MCF 10A (cell line): ENCODE data around the gene TFG. TPM values are rescaled to one million over a fixed set of nuclear protein-coding genes. Genes with fewer than 3 reads are reported as not detected.

Experiments used
- BruUV-seq: library from RNA; stranded (reverse); fragments of 400-500 nt; replicated peaks from 2 replicates; lab custom pipeline; 2021; lab: Mats Ljungman, UMichigan
- CTCF ChIA-PET: fragments of 300-600 bp; sonication (Branson Sonifier 250); formaldehyde crosslinking; extraction: SDS; loops from one replicate; lab custom pipeline; 2021; ENCODE audit warnings: antibody characterized with exemption, inconsistent platforms; lab: Yijun Ruan, JAX
- POLR2A ChIA-PET: fragments of 300-600, 350-650 bp; sonication (Branson Sonifier 250); formaldehyde crosslinking; extraction: SDS; loops from one replicate; lab custom pipeline; 2020; ENCODE audit warnings: antibody characterized with exemption, inconsistent platforms; lab: Yijun Ruan, JAX
- DNase-seq: peaks from one replicate; pipeline ENCODE4 v3.0.0-alpha.2; 2018; ENCODE audit not compliant: unreplicated experiment
- H3K27ac Mint-ChIP-seq: one replicate; pipeline ENCODE4 v1.8.0; 2022; ENCODE audit warnings: mild to moderate bottlenecking, low read depth, mixed read lengths; ENCODE audit not compliant: unreplicated experiment
- H3K27me3 Mint-ChIP-seq: one replicate; pipeline ENCODE4 v1.8.0; 2022; ENCODE audit warnings: mixed read lengths; ENCODE audit not compliant: insufficient read depth, unreplicated experiment
- H3K36me3 Mint-ChIP-seq: one replicate; pipeline ENCODE4 v1.8.0; 2022; ENCODE audit warnings: mild to moderate bottlenecking, moderate library complexity, mixed read lengths; ENCODE audit not compliant: insufficient read depth, unreplicated experiment
- H3K4me1 Mint-ChIP-seq: one replicate; pipeline ENCODE4 v1.8.0; 2022; ENCODE audit warnings: mixed read lengths; ENCODE audit not compliant: insufficient read depth, unreplicated experiment
- H3K4me3 Mint-ChIP-seq: one replicate; pipeline ENCODE4 v1.8.0; 2022; ENCODE audit warnings: mild to moderate bottlenecking, moderate library complexity, mixed read lengths; ENCODE audit not compliant: unreplicated experiment
- H3K9me3 Mint-ChIP-seq: one replicate; pipeline ENCODE4 v1.8.0; 2022; ENCODE audit warnings: mixed read lengths; ENCODE audit not compliant: unreplicated experiment
- intact Hi-C: fragments of 100-400 bp; cut with micrococcal nuclease; formaldehyde crosslinking; loops from 2 replicates; pipeline ENCODE4 v1.14.1; 2022
- total RNA-seq: library from RNA; stranded (reverse); gene quantifications from 2 replicates; pipeline ENCODE4 v1.2.3, GENCODE V29; 2022
- TF ChIP-seq, protein P1 (sequence below): fragments of 200-600 bp; IDR thresholded peaks from one replicate; pipeline ENCODE4 v1.8.0; 2022; ENCODE audit warnings: antibody characterized with exemption, mild to moderate bottlenecking; ENCODE audit not compliant: unreplicated experiment

Gene TFG
- total RNA-seq, 1 experiment from 2014 or later = 168 TPM

DNA sequence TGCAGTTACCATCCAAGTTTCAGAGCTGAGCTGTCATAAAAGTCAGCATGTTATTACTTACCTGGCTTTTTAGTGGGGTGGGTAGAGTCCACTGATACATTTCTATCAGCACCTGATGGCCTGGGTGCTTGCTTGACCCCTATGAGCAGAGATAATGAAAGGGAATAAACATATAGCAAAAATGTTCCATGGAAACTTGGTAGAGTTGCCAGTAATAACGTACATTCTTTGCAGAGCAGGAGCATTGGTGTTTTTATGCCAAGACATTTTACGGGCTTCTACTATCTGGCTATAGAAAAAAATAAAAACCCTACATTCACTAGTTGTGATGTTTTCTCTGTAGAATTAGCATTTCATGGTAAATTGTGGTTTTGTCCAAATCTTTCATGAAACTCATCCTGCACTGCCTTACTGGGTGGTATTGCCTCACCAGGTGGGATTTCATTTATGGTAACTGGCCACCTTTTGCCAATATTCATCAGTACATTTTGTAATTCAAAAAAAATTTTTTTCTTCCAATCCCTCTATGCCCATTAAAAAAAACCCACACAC is 70.9 kb downstream of the TFG start:
- POLR2A ChIA-PET = no interaction called here
- intact Hi-C loops = no loop called here
- TF ChIP-seq, protein P1, sequence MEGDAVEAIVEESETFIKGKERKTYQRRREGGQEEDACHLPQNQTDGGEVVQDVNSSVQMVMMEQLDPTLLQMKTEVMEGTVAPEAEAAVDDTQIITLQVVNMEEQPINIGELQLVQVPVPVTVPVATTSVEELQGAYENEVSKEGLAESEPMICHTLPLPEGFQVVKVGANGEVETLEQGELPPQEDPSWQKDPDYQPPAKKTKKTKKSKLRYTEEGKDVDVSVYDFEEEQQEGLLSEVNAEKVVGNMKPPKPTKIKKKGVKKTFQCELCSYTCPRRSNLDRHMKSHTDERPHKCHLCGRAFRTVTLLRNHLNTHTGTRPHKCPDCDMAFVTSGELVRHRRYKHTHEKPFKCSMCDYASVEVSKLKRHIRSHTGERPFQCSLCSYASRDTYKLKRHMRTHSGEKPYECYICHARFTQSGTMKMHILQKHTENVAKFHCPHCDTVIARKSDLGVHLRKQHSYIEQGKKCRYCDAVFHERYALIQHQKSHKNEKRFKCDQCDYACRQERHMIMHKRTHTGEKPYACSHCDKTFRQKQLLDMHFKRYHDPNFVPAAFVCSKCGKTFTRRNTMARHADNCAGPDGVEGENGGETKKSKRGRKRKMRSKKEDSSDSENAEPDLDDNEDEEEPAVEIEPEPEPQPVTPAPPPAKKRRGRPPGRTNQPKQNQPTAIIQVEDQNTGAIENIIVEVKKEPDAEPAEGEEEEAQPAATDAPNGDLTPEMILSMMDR = no peak
- H3K9me3 Mint-ChIP-seq = peaks cover 5% of the 10 kb centered on the region
- BruUV-seq = no TSS peak
- no peak overlapping the region for H3K4me3 Mint-ChIP-seq
- no peak for DNase-seq
- CTCF ChIA-PET = no interaction called here
- no peak overlapping the region for H3K27ac Mint-ChIP-seq
- H3K36me3 Mint-ChIP-seq = no peaks in the 10 kb centered on the region
- H3K4me1 Mint-ChIP-seq = peaks cover 6% of the 10 kb centered on the region
- H3K27me3 Mint-ChIP-seq = no peaks in the 10 kb centered on the region

DNA sequence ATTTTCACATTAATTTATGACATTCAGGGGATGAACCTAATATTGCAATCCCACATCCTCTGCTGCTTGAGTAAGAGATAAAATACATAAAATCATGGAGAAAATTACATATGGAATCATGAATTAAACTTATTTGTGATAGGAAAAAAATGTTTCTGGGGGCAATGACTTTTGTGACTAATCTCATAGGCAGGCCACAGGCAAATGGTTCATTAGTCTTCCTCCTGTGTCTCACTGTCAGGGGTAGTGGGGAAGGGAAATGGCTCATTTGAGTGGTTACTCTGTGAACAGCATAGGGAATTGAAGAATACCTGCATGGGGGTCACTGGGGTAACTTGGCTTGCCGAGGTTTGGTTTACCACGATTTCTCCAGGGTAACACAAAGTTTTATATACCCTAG is 72.0 kb downstream of the TFG start:
- Mint-ChIP-seq H3K4me3 (no peak overlapping the region), H3K27ac (no peak overlapping the region), H3K9me3 (peaks cover 5% of the 10 kb centered on the region), H3K36me3 (no peaks in the 10 kb centered on the region), H3K4me1 (no peaks in the 10 kb centered on the region), H3K27me3 (no peaks in the 10 kb centered on the region)
- ChIA-PET POLR2A (no interaction called here), CTCF (no interaction called here)
- no TSS peak for BruUV-seq
- TF ChIP-seq, protein P1 = no peak
- intact Hi-C loops = no loop called here
- no peak for DNase-seq

DNA sequence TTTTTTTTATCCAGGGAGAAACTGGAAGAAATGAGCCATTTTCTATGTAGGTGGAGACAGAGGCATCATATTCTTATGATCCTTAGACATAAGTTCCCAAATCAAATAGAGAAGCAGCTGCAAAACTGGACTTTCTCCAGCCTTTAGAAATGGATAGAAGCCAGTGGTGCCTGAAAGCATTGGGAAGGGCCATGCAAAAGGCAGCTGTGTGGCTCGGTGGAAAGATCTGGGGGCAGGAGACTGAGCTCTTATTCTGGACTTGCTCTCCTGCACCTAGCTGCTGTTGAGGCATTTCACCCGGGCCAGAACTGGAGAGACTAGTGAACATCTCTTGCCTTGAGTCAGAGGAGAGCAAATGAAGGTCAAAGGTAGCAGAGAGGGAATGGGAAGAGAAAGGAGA is 73.1 kb downstream of the TFG start:
- Mint-ChIP-seq H3K36me3 (no peaks in the 10 kb centered on the region), H3K4me3 (no peak overlapping the region), H3K9me3 (peaks cover 5% of the 10 kb centered on the region), H3K27ac (no peak overlapping the region), H3K27me3 (no peaks in the 10 kb centered on the region), H3K4me1 (no peaks in the 10 kb centered on the region)
- POLR2A ChIA-PET = no interaction called here
- no TSS peak for BruUV-seq
- TF ChIP-seq, protein P1 = no peak
- intact Hi-C loops = no loop called here
- CTCF ChIA-PET = no interaction called here
- DNase-seq = no peak

DNA sequence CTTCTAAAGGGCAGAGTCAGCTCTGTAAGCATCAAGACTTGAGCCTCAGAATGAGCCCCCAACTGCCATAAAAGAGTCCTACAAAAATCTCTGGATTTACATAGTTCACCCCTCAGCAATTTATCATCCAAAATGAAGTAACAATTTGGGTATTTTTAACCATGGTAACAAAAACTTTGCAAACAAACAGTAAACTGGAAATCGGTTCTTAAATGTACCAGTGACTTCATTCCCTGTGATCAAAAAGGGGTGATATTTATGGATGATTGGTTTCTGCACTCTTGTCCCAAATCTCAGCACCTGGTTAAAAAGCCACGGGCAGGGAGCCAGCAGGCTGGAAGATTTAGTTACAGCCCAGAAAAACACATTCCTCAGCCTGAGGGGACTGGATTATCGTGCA is 73.6 kb downstream of the TFG start:
- H3K4me3 Mint-ChIP-seq = no peak overlapping the region
- H3K4me1 Mint-ChIP-seq = no peaks in the 10 kb centered on the region
- no peaks in the 10 kb centered on the region for H3K36me3 Mint-ChIP-seq
- no peak overlapping the region for H3K27ac Mint-ChIP-seq
- ChIA-PET CTCF (no interaction called here), POLR2A (no interaction called here)
- TF ChIP-seq, protein P1 = no peak
- H3K27me3 Mint-ChIP-seq = no peaks in the 10 kb centered on the region
- H3K9me3 Mint-ChIP-seq = peaks cover 5% of the 10 kb centered on the region
- DNase-seq = no peak
- no TSS peak for BruUV-seq
- intact Hi-C loops = no loop called here
